K562 (cell line): Measurements from ENCODE around the gene AP3B1. TPM values are rescaled to one million over a fixed set of nuclear protein-coding genes. Genes with fewer than 3 reads are reported as not detected.

Experiments used
- ATAC-seq: fragments of 200-7000 bp; cut with Tn5 transposase; 3 replicates; pipeline ENCODE4 v1.9.1; 2020; ENCODE audit warnings: moderate library complexity
- BruUV-seq: library from RNA; stranded (reverse); fragments of 400-500 nt; replicated peaks from 2 replicates; lab custom pipeline; 2021; lab: Mats Ljungman, UMichigan
- CTCF ChIA-PET: fragments of 300-600 bp; formaldehyde crosslinking; extraction: SDS; loops from one replicate; lab custom pipeline; 2021; ENCODE audit warnings: low intra/inter-chr PET ratio; lab: Yijun Ruan, JAX
- POLR2A ChIA-PET: fragments of 300-600, 350-650 bp; sonication (Branson Sonifier 250); formaldehyde crosslinking; extraction: SDS; loops from one replicate; lab custom pipeline; 2021; ENCODE audit warnings: antibody characterized with exemption, inconsistent platforms; lab: Yijun Ruan, JAX
- DNase-seq, 4 experiments: peaks; one replicate each; pipeline versions ENCODE4 v3.0.0 to v3.0.0-alpha.2; 2011 to 2018; ENCODE audit warnings: low spot score in 3 of 4, mixed read lengths in 3 of 4; ENCODE audit errors: extremely low read depth in 1 of 4
- FAIRE-seq: peaks from 2 replicates; lab custom pipeline; 2011; peaks lifted over from hg19 to GRCh38; lab: Jason Lieb, UNC
- H2AFZ ChIP-seq: 2 replicates; pipeline ENCODE4 v1.6.0; 2011; ENCODE audit warnings: low read depth, low read length, control low read depth, inconsistent platforms
- H3K27ac ChIP-seq: fragments of 200-600 bp; 3 replicates; pipeline ENCODE4 v1.8.0; 2011; ENCODE audit warnings: low read depth, mild to moderate bottlenecking, control low read depth, inconsistent platforms, low read length, moderate library complexity, mixed read lengths; ENCODE audit errors: extremely low read depth
- H3K27me3 ChIP-seq, 2 experiments: fragments of 300-600 bp in 1 of 2; 2 replicates in 1 of 2; 3 replicates in 1 of 2; pipeline versions ENCODE4 v1.6.0 to v1.8.0; 2011; ENCODE audit warnings: inconsistent platforms in 2 of 2, low read length in 2 of 2, mild to moderate bottlenecking in 1 of 2, mixed read lengths in 1 of 2, moderate library complexity in 1 of 2; ENCODE audit not compliant: control insufficient read depth in 2 of 2, insufficient read depth in 2 of 2
- H3K36me3 ChIP-seq: fragments of 300-600 bp; 3 replicates; pipeline ENCODE4 v1.8.0; 2011; ENCODE audit warnings: mild to moderate bottlenecking, low read length, inconsistent platforms; ENCODE audit not compliant: control insufficient read depth, insufficient read depth
- H3K4me1 ChIP-seq, 2 experiments: fragments of 200-600 bp in 1 of 2; replicated peaks in 1 of 2; 2 replicates in 1 of 2; 3 replicates in 1 of 2; pipeline versions ENCODE4 v1.5.1 to v1.8.0; 2011; ENCODE audit warnings: inconsistent platforms in 2 of 2, low read length in 2 of 2, mild to moderate bottlenecking in 1 of 2, mixed read lengths in 1 of 2, moderate library complexity in 1 of 2; ENCODE audit not compliant: control insufficient read depth in 2 of 2, insufficient read depth in 2 of 2
- H3K4me2 ChIP-seq: 2 replicates; pipeline ENCODE4 v1.6.1; 2011; ENCODE audit warnings: low read length, control low read depth, inconsistent platforms, mixed read lengths; ENCODE audit not compliant: insufficient read depth
- H3K4me3 ChIP-seq: fragments of 200-600 bp; sonication (generic), shearing (Covaris generic); 2 replicates; pipeline ENCODE4 v1.5.1; 2016; ENCODE audit warnings: control low read depth, inconsistent platforms
- H3K79me2 ChIP-seq: fragments of 200-600 bp; 3 replicates; pipeline ENCODE4 v1.8.0; 2011; ENCODE audit warnings: low read length, inconsistent platforms; ENCODE audit not compliant: control insufficient read depth, insufficient read depth
- H3K9ac ChIP-seq, 2 experiments: 2 replicates each; pipeline versions ENCODE4 v1.6.0 to v1.6.1; 2011; ENCODE audit warnings: low read depth in 2 of 2, low read length in 2 of 2, control low read depth in 1 of 2, inconsistent platforms in 1 of 2, mild to moderate bottlenecking in 1 of 2, mixed read lengths in 1 of 2; ENCODE audit not compliant: insufficient read depth in 1 of 2
- H3K9me1 ChIP-seq: one replicate; pipeline ENCODE4 v1.6.0; 2011; ENCODE audit warnings: inconsistent platforms, mild to moderate bottlenecking, low read length, moderate library complexity; ENCODE audit not compliant: control insufficient read depth, insufficient read depth
- H3K9me3 ChIP-seq: replicated peaks from 2 replicates; pipeline ENCODE4 v1.5.1; 2011; ENCODE audit warnings: low read depth, low read length, inconsistent platforms; ENCODE audit not compliant: control insufficient read depth, insufficient read depth
- H4K20me1 ChIP-seq: replicated peaks from 2 replicates; pipeline ENCODE4 v1.6.1; 2011; ENCODE audit warnings: low read length, inconsistent platforms, mixed read lengths; ENCODE audit not compliant: control insufficient read depth, insufficient read depth
- RBM34 ChIP-seq: fragments of 200-400 bp; formaldehyde crosslinking; IDR thresholded peaks from 2 replicates; pipeline ENCODE4 v1.6.1; 2018; ENCODE audit warnings: low read length, borderline replicate concordance; ENCODE audit not compliant: insufficient read depth
- SMARCE1 ChIP-seq: fragments of 450-650 bp; IDR thresholded peaks from 2 replicates; pipeline ENCODE4 v1.7.1; 2016; ENCODE audit warnings: mild to moderate bottlenecking
- TAL1 ChIP-seq: fragments of 450-650 bp; IDR thresholded peaks from 2 replicates; pipeline ENCODE4 v1.6.1; 2016; ENCODE audit warnings: mild to moderate bottlenecking
- WGBS: fragments of 100-300 bp; shearing (Covaris generic); methylation state at CpG from one replicate; pipeline ENCODE4 v1.1.6; 2016; ENCODE audit warnings: low coverage, mixed read lengths; ENCODE audit not compliant: insufficient coverage; ENCODE audit errors: missing lambda C conversion rate; 5-methylcytosine and 5-hydroxymethylcytosine counted together
- in situ Hi-C: fragments of 300-500 bp; cut with MboI; formaldehyde crosslinking; loops from 4 replicates; pipeline ENCODE4 v1.15.0; 2018; ENCODE audit warnings: inconsistent platforms, mixed read lengths
- intact Hi-C: fragments of 100-400 bp; cut with micrococcal nuclease; formaldehyde crosslinking; loops from 2 replicates; pipeline ENCODE4 v1.14.2; 2022
- polyA plus RNA-seq, 8 experiments: library from polyadenylated mRNA; depleted of rRNA in 4 of 8; stranded (reverse) in 5 of 8; unstranded in 3 of 8; fragments of >200 nt; fragmentation: Nextera tagmentation in 2 of 8; fragmentation: Illumina TruSeq in 1 of 8; extraction: Ambion mirVana in 2 of 8; extraction: Trizol in 1 of 8; gene quantifications; 2 replicates each; pipeline versions ENCODE4 v1.2.1 to v1.2.3, GENCODE V29; 2011 to 2014; ENCODE audit warnings: inconsistent platforms in 1 of 8, missing spikeins in 1 of 8
- total RNA-seq, 7 experiments: library from RNA; depleted of rRNA in 6 of 7; stranded (reverse); fragments of >200 nt in 6 of 7; fragmentation: Illumina TruSeq in 2 of 7; extraction: Trizol in 2 of 7; gene quantifications; 2 replicates each; pipeline versions ENCODE4 v1.2.1 to v1.2.3, GENCODE V29; 2011 to 2021; ENCODE audit warnings: low replicate concordance in 1 of 7
- TF ChIP-seq, protein P1 (sequence below): fragments of 250-450 bp; sonication (Bioruptor Pico); IDR thresholded peaks from 2 replicates; pipeline ENCODE4 v1.4.0; 2020; ENCODE audit warnings: mild to moderate bottlenecking, moderate library complexity

Gene AP3B1
- total and polyA plus RNA-seq, 9 of the 15 experiments (the other 6 are each of a cell fraction or from before 2014, with no cell fraction given) = 21.1 to 61.8 (median 42.2) TPM

DNA sequence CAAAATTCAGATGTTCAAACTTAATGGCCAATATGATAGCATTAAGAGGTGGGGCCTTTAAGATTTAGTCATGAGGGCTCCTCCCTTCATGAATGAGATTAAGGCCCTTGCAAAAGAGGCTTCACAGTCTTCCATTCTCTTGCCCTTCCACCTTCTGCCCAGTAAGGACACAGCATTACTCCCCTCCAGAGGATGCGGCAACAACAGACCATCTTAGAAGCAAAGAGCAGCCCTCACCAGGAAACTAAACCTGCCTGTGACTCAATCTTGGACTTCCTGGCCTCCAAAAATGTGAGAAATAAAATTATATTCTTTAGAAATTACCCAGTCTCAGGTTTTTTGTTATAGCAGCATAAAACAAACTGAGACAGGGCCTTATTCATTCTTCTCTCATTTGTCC, 8.2 kb downstream of the AP3B1 start (continued):
- TF ChIP-seq TAL1 (no peak), SMARCE1 (no peak)

DNA sequence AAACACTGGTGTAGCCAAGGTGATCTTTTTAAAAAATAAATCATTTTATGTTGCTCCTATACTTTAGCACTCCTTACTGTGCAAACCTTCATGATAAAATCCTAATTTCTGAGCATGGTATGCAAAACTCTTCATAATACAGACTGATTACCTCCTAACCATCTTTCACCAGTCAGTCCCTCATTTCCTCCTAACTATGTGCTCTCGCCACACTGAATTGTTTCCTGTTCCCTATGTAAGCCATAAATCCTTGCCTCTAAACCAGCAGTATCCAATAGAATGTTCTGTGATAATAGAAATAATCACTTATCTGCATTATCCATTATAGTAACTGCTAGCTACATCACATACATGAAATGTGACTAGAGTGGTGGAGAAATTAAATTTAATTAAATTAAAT, 10.7 kb downstream of the AP3B1 start:
- peaks cover 89% of the 10 kb centered on the region for H3K79me2 ChIP-seq
- no peak for FAIRE-seq

More for the DNA sequence above, 10.7 kb downstream of the AP3B1 start:
- H3K4me2 ChIP-seq = no peak overlapping the region
- in situ Hi-C loops = no loop called here
- WGBS = 100% methylated on average over 1 of the region's 1 CpG
- H3K9ac ChIP-seq = no peak overlapping the region
- 0 out of 3 replicates have a peak, but pooled peaks cover 5% of the 10 kb centered on the region for H3K36me3 ChIP-seq
- no peak for TF ChIP-seq RBM34
- TF ChIP-seq, protein P1, sequence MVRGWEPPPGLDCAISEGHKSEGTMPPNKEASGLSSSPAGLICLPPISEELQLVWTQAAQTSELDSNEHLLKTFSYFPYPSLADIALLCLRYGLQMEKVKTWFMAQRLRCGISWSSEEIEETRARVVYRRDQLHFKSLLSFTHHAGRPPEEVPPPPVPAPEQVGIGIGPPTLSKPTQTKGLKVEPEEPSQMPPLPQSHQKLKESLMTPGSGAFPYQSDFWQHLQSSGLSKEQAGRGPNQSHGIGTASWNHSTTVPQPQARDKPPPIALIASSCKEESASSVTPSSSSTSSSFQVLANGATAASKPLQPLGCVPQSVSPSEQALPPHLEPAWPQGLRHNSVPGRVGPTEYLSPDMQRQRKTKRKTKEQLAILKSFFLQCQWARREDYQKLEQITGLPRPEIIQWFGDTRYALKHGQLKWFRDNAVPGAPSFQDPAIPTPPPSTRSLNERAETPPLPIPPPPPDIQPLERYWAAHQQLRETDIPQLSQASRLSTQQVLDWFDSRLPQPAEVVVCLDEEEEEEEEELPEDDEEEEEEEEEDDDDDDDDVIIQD (CRISPR knock-in tag) = no peak
- TF ChIP-seq, all 486 proteins: peak for 0
- Histone ChIP-seq H3K27me3 (no peaks in the 10 kb centered on the region), H3K27ac (no peak overlapping the region), H4K20me1 (no peaks in the 10 kb centered on the region), H3K9me3 (no peaks in the 10 kb centered on the region), H3K4me3 (no peak overlapping the region), H3K9me1 (no peaks in the 10 kb centered on the region), H3K4me1 (no peaks in the 10 kb centered on the region), H2AFZ (no peak overlapping the region)
- ChIA-PET CTCF (no interaction called here), POLR2A (interaction anchor here (1.0 to 1.3 kb wide), 3 partner anchors 8 to 11 kb away, joined by 3 to 5 read pairs (median 3); partner anchors contain the start of gene AP3B1)
- BruUV-seq = no TSS peak
- intact Hi-C loops = no loop called here
- DNase-seq = no peak
- no peak for ATAC-seq
